SK-N-SH (cell line): ENCODE data around the gene ASB15. TPM values are rescaled to one million over a fixed set of nuclear protein-coding genes. Genes with fewer than 3 reads are reported as not detected.

Experiments
- CTCF ChIA-PET: fragments of 300-600, 350-600 bp; formaldehyde crosslinking; extraction: SDS; loops from one replicate; lab custom pipeline; 2021; lab: Yijun Ruan, JAX
- POLR2A ChIA-PET: fragments of 350-600 bp; sonication (Branson Sonifier 250); formaldehyde crosslinking; extraction: SDS; loops from one replicate; lab custom pipeline; 2020; ENCODE audit warnings: antibody characterized with exemption, inconsistent platforms; lab: Yijun Ruan, JAX
- DNase-seq: peaks from one replicate; pipeline ENCODE4 v3.0.0; 2012
- H2AFZ ChIP-seq: fragments of 200-600 bp; sonication (generic); 2 replicates; pipeline ENCODE4 v1.8.1; 2016; ENCODE audit warnings: antibody characterized with exemption, mild to moderate bottlenecking, low read depth
- H3F3A ChIP-seq: fragments of 200-600 bp; sonication (generic); replicated peaks from 2 replicates; pipeline ENCODE3; 2016; ENCODE audit warnings: antibody characterized with exemption, mild to moderate bottlenecking; ENCODE audit not compliant: insufficient read depth
- H3K27ac ChIP-seq, 2 experiments: fragments of 200-500 bp in 1 of 2; fragments of 200-600 bp in 1 of 2; sonication (Bioruptor generic) in 1 of 2; sonication (generic), shearing (Covaris generic) in 1 of 2; 2 replicates each; pipeline versions ENCODE4 v1.5.1 to v1.6.1; 2014 to 2016; ENCODE audit warnings: low read depth in 2 of 2, inconsistent platforms in 1 of 2, low read length in 1 of 2, mild to moderate bottlenecking in 1 of 2, mixed read lengths in 1 of 2
- H3K27me3 ChIP-seq: fragments of 200-600 bp; sonication (generic), shearing (Covaris generic); 2 replicates; pipeline ENCODE4 v1.6.1; 2016; ENCODE audit warnings: mixed run types; ENCODE audit not compliant: insufficient read depth
- H3K36me3 ChIP-seq, 2 experiments: fragments of 200-500 bp in 1 of 2; fragments of 200-600 bp in 1 of 2; sonication (Bioruptor generic) in 1 of 2; sonication (generic) in 1 of 2; replicated peaks in 1 of 2; 2 replicates each; pipeline versions ENCODE3 to v1.5.1; 2014 to 2016; ENCODE audit warnings: low read length in 1 of 2, mild to moderate bottlenecking in 1 of 2; ENCODE audit not compliant: insufficient read depth in 2 of 2, control insufficient read depth in 1 of 2
- H3K4me1 ChIP-seq, 2 experiments: fragments of 200-500 bp in 1 of 2; fragments of 200-600 bp in 1 of 2; sonication (Bioruptor generic) in 1 of 2; sonication (generic), shearing (Covaris generic) in 1 of 2; 2 replicates each; pipeline versions ENCODE4 v1.5.1 to v1.6.1; 2014 to 2016; ENCODE audit warnings: low read depth in 1 of 2, low read length in 1 of 2, mixed run types in 1 of 2; ENCODE audit not compliant: insufficient read depth in 2 of 2, control insufficient read depth in 1 of 2
- H3K4me2 ChIP-seq: fragments of 200-600 bp; sonication (generic), shearing (Covaris generic); 2 replicates; pipeline ENCODE4 v1.6.1; 2017; ENCODE audit warnings: mixed run types
- H3K4me3 ChIP-seq, 2 experiments: fragments of 200-500 bp in 1 of 2; fragments of 200-600 bp in 1 of 2; sonication (Bioruptor generic) in 1 of 2; sonication (generic), shearing (Covaris generic) in 1 of 2; 2 replicates each; pipeline versions ENCODE4 v1.5.1 to v1.8.1; 2014 to 2016; ENCODE audit warnings: low read depth in 2 of 2, inconsistent platforms in 1 of 2, low read length in 1 of 2, mild to moderate bottlenecking in 1 of 2, mixed read lengths in 1 of 2, moderate library complexity in 1 of 2
- H3K79me2 ChIP-seq: fragments of 200-600 bp; sonication (generic); 2 replicates; pipeline ENCODE4 v1.8.1; 2017; ENCODE audit warnings: mild to moderate bottlenecking; ENCODE audit not compliant: insufficient read depth
- H3K9ac ChIP-seq: fragments of 200-600 bp; sonication (generic); 2 replicates; pipeline ENCODE4 v1.6.1; 2017; ENCODE audit warnings: mixed run types
- H3K9me2 ChIP-seq: fragments of 200-600 bp; sonication (generic); 2 replicates; pipeline ENCODE4 v1.6.1; 2017; ENCODE audit warnings: mixed run types
- H3K9me3 ChIP-seq: fragments of 200-600 bp; sonication (generic); 2 replicates; pipeline ENCODE4 v1.6.1; 2017; ENCODE audit warnings: mixed run types, mild to moderate bottlenecking, moderate library complexity
- H4K20me1 ChIP-seq: fragments of 200-600 bp; sonication (generic); 2 replicates; pipeline ENCODE4 v1.6.1; 2017; ENCODE audit warnings: mild to moderate bottlenecking, mixed run types; ENCODE audit not compliant: insufficient read depth
- CHD2 ChIP-seq: fragments of 150-350 bp; IDR thresholded peaks from 2 replicates; pipeline ENCODE4 v1.6.1; 2018; ENCODE audit warnings: low read length; ENCODE audit not compliant: partially characterized antibody
- ELF1 ChIP-seq: IDR thresholded peaks from 2 replicates; pipeline ENCODE4 v1.4.0; 2012
- EZH2phosphoT487 ChIP-seq: fragments of 200-600 bp; sonication (generic); IDR thresholded peaks from 2 replicates; pipeline ENCODE4 v1.6.1; 2017; ENCODE audit warnings: low read depth, mixed run types, mild to moderate bottlenecking, antibody characterized with exemption, moderate library complexity, borderline replicate concordance
- FOXJ3 ChIP-seq: sonication (generic); formaldehyde crosslinking; IDR thresholded peaks from 2 replicates; pipeline ENCODE4 v1.5.1; 2020; ENCODE audit warnings: mild to moderate bottlenecking, missing genetic modification reagents
- GATA2 ChIP-seq: sonication (generic); formaldehyde crosslinking; IDR thresholded peaks from 2 replicates; pipeline ENCODE4 v1.5.0; 2020; ENCODE audit warnings: mild to moderate bottlenecking, missing genetic modification reagents
- MEF2A ChIP-seq: IDR thresholded peaks from 2 replicates; pipeline ENCODE4 v1.4.0; 2012; ENCODE audit warnings: low read depth, borderline replicate concordance
- NFIC ChIP-seq: IDR thresholded peaks from 2 replicates; pipeline ENCODE4 v1.4.0; 2012; ENCODE audit warnings: borderline replicate concordance
- NRF1 ChIP-seq: IDR thresholded peaks from 2 replicates; pipeline ENCODE4 v1.6.1; 2012; ENCODE audit warnings: low read depth, mild to moderate bottlenecking, low read length
- PBX3 ChIP-seq: IDR thresholded peaks from 2 replicates; pipeline ENCODE4; 2012
- RAD21 ChIP-seq: IDR thresholded peaks from 2 replicates; pipeline ENCODE4 v1.6.1; 2012; ENCODE audit warnings: mild to moderate bottlenecking, low read length
- REST ChIP-seq: IDR thresholded peaks from 2 replicates; pipeline ENCODE4 v1.6.1; 2012; ENCODE audit warnings: mild to moderate bottlenecking, low read depth, low read length, moderate library complexity
- RXRA ChIP-seq: IDR thresholded peaks from 2 replicates; pipeline ENCODE4 v1.4.0; 2012; ENCODE audit warnings: low read depth, mild to moderate bottlenecking, borderline replicate concordance
- TEAD4 ChIP-seq: IDR thresholded peaks from 2 replicates; pipeline ENCODE4 v1.4.0; 2012; ENCODE audit warnings: mild to moderate bottlenecking, borderline replicate concordance; ENCODE audit not compliant: insufficient read depth
- USF2 ChIP-seq: fragments of 150-350 bp; IDR thresholded peaks from 2 replicates; pipeline ENCODE4 v1.6.1; 2017; ENCODE audit warnings: antibody characterized with exemption, low read length, low read depth, borderline replicate concordance
- ZBTB33 ChIP-seq: IDR thresholded peaks from 2 replicates; pipeline ENCODE4 v1.4.0; 2012; ENCODE audit warnings: low read depth, borderline replicate concordance
- WGBS: methylation state at CpG from one replicate; pipeline ENCODE4 v1.1.6; 2017; ENCODE audit warnings: low lambda C conversion rate; 5-methylcytosine and 5-hydroxymethylcytosine counted together
- polyA plus RNA-seq, 3 experiments: library from polyadenylated mRNA; depleted of rRNA; stranded (reverse); fragments of >200 nt; gene quantifications; 2 replicates each; pipeline ENCODE4 v1.2.3, GENCODE V29; 2012

The ASB15 gene
- polyA plus RNA-seq, 1 of the 3 experiments (the other 2 are of a cell fraction): not detected

- no peak overlapping the region for H3K4me3 ChIP-seq
- H2AFZ ChIP-seq: no peak overlapping the region
- ChIA-PET CTCF (interaction anchor here (4.1 to 5.2 kb wide), 2 partner anchors 12 to 232 kb away, joined by 12 to 61 read pairs; no protein-coding TSS in a partner anchor), POLR2A (no interaction called here)
- peaks cover 4 to 11% of the 10 kb centered on the region in 2 experiments; a peak in 2 of 4 replicates for H3K4me1 ChIP-seq
- H3K36me3 ChIP-seq: no peaks in the 10 kb centered on the region
- peak overlapping the region in 1 of 2 experiments; percentile 48; a peak in 1 of 4 replicates for H3K27ac ChIP-seq
- H3K27me3 ChIP-seq: no peaks in the 10 kb centered on the region
- no peaks in the 10 kb centered on the region for H3K9me2 ChIP-seq
- no peaks in the 10 kb centered on the region for H3K9me3 ChIP-seq
- H3K4me2 ChIP-seq: no peak overlapping the region
- no peaks in the 10 kb centered on the region for H3K79me2 ChIP-seq
- 84% methylated on average over 2 of the region's 2 CpGs for WGBS
- DNase-seq: no peak
- peaks cover 16% of the 10 kb centered on the region for H3F3A ChIP-seq
- no peaks in the 10 kb centered on the region for H4K20me1 ChIP-seq
- no peak for TF ChIP-seq RXRA
- no peak for TF ChIP-seq NRF1
- no peak for TF ChIP-seq PBX3
- TF ChIP-seq GATA2 (CRISPR knock-in tag): no peak
- no peak for TF ChIP-seq TEAD4
- no peak for TF ChIP-seq REST
- no peak for TF ChIP-seq MEF2A
- TF ChIP-seq ELF1: no peak
- TF ChIP-seq ZBTB33: no peak
- TF ChIP-seq USF2: no peak
- no peak for TF ChIP-seq FOXJ3 (CRISPR knock-in tag)
- TF ChIP-seq RAD21: no peak
- no peak for TF ChIP-seq EZH2phosphoT487
- TF ChIP-seq CHD2: no peak
- no peak for TF ChIP-seq NFIC
- H3K9ac ChIP-seq: no peak overlapping the region
Observed at GRCh38 chr7:123632808-123633207, 31.2 kb downstream of the ASB15 start.
